ENCODE data around the gene GEN1.

Gene GEN1

DNA sequence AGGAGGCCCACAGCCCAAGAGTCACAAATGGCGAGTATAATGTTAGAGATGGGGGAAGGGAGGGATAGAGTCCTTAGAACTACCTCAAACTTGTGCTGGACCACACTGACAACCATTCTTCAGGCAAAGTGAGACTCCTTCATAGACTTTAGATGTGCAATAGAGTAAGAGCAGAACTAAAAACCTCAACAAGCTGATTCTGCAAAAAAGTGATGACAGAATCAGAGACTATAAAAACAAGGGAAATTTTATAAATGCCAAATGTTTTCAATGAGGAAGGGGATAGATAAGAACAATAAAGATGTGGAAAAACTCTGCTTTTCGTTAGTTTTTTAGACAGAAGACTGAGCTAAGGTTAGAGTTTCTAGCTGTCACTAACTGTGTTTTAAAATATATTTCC lies 18.1 kb upstream of the GEN1 start:
- Histone ChIP-seq H4K20me1 (ENCODE audit: insufficient read depth, low read length, poor library complexity, severe bottlenecking) (no peaks in the 10 kb centered on the region), H2AFZ (ENCODE audit: low read length) (no peak overlapping the region), H3F3A (ENCODE audit: low read depth) (no peaks in the 10 kb centered on the region), H3K4me2 (ENCODE audit: low read depth, low read length, poor library complexity, severe bottlenecking) (no peak overlapping the region), H3K27me3 (ENCODE audit: insufficient read depth, low read length, poor library complexity, severe bottlenecking) (no peaks in the 10 kb centered on the region), H3K9me3 (ENCODE audit: insufficient read depth, low read depth, low read length) (no peaks in the 10 kb centered on the region), H3K9me2 (replicated peaks; ENCODE audit: low read depth, low read length) (no peaks in the 10 kb centered on the region), H3K4me1 (ENCODE audit: insufficient read depth, low read length, poor library complexity, severe bottlenecking) (no peaks in the 10 kb centered on the region), H3K4me3 (ENCODE audit: low read length, poor library complexity, severe bottlenecking) (no peak overlapping the region), H3K9ac (ENCODE audit: low read depth, low read length, poor library complexity, severe bottlenecking) (no peak overlapping the region), H3K36me3 (ENCODE audit: insufficient read depth, low read length) (peaks cover 20% of the 10 kb centered on the region; the same call in 1 of the 2 replicates), H3K79me2 (ENCODE audit: insufficient read depth, low read length) (no peaks in the 10 kb centered on the region)
- no peak for TF ChIP-seq CTCF (conservative IDR thresholded peaks at IDR 0.05; ENCODE audit: low read length)
- TF ChIP-seq EZH2phosphoT487 (IDR thresholded peaks at IDR 0.05; ENCODE audit: borderline replicate concordance): no peak

DNA sequence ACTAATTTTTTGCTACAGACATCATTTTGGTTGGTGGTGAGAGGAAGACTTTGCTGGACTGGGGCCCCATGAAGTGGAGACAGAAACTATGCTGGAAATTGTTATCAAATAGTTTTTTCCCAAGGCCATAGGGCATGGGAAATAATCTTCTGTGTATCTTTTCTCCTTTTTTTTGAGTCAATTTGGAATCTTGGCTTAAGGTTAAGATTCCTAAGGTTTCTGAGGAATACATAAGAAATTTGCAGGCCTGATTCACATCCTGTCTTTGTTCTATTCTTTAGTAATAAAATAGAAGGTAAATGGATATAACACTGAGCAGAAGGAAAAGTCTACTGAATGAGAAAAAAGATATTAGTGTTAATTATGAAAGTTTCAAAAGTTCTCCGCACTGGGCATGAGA lies 16.9 kb upstream of the GEN1 start:
- H3K9ac ChIP-seq (ENCODE audit: low read depth, low read length, poor library complexity, severe bottlenecking): no peak overlapping the region
- H3K9me2 ChIP-seq (replicated peaks; ENCODE audit: low read depth, low read length): no peaks in the 10 kb centered on the region
- TF ChIP-seq CTCF (conservative IDR thresholded peaks at IDR 0.05; ENCODE audit: low read length) (no peak), EZH2phosphoT487 (IDR thresholded peaks at IDR 0.05; ENCODE audit: borderline replicate concordance) (no peak)
- H3F3A ChIP-seq (ENCODE audit: low read depth): no peaks in the 10 kb centered on the region
- H3K79me2 ChIP-seq (ENCODE audit: insufficient read depth, low read length): no peaks in the 10 kb centered on the region
- no peak overlapping the region for H2AFZ ChIP-seq (ENCODE audit: low read length)
- no peaks in the 10 kb centered on the region for H3K27me3 ChIP-seq (ENCODE audit: insufficient read depth, low read length, poor library complexity, severe bottlenecking)
- no peaks in the 10 kb centered on the region for H3K9me3 ChIP-seq (ENCODE audit: insufficient read depth, low read depth, low read length)
- no peaks in the 10 kb centered on the region for H4K20me1 ChIP-seq (ENCODE audit: insufficient read depth, low read length, poor library complexity, severe bottlenecking)
- no peak overlapping the region for H3K4me3 ChIP-seq (ENCODE audit: low read length, poor library complexity, severe bottlenecking)
- no peaks in the 10 kb centered on the region for H3K4me1 ChIP-seq (ENCODE audit: insufficient read depth, low read length, poor library complexity, severe bottlenecking)
- H3K4me2 ChIP-seq (ENCODE audit: low read depth, low read length, poor library complexity, severe bottlenecking): no peak overlapping the region
- H3K36me3 ChIP-seq (ENCODE audit: insufficient read depth, low read length): peaks cover 10% of the 10 kb centered on the region; the same call in 1 of the 2 replicates

DNA sequence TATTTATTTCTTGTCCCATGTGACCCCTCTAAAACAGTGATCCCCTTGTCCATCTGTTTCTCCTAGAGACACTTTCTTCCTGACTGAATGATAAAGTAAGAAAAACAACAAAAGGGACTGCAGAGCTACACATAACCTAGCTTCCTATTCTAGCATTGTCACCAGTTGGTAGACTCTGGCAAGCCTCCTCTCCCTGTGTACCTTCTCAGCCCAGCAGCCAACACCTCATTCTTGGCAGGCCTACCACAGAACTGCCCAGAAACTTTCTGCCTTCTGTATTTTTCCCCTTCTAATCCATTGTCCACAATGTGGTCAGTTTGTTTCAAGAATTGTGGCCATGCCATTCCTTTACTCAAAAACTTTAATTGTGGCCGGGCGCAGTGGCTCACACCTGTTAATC lies 13.7 kb upstream of the GEN1 start:
- Histone ChIP-seq H3F3A (ENCODE audit: low read depth) (no peaks in the 10 kb centered on the region), H3K9me2 (replicated peaks; ENCODE audit: low read depth, low read length) (no peaks in the 10 kb centered on the region), H3K79me2 (ENCODE audit: insufficient read depth, low read length) (no peaks in the 10 kb centered on the region), H4K20me1 (ENCODE audit: insufficient read depth, low read length, poor library complexity, severe bottlenecking) (no peaks in the 10 kb centered on the region), H3K9me3 (ENCODE audit: insufficient read depth, low read depth, low read length) (no peaks in the 10 kb centered on the region), H3K9ac (ENCODE audit: low read depth, low read length, poor library complexity, severe bottlenecking) (no peak overlapping the region), H3K4me1 (ENCODE audit: insufficient read depth, low read length, poor library complexity, severe bottlenecking) (no peaks in the 10 kb centered on the region), H3K4me3 (ENCODE audit: low read length, poor library complexity, severe bottlenecking) (no peak overlapping the region), H3K4me2 (ENCODE audit: low read depth, low read length, poor library complexity, severe bottlenecking) (no peak overlapping the region), H2AFZ (ENCODE audit: low read length) (no peak overlapping the region), H3K36me3 (ENCODE audit: insufficient read depth, low read length) (peaks cover 8% of the 10 kb centered on the region; the same call in 1 of the 2 replicates), H3K27me3 (ENCODE audit: insufficient read depth, low read length, poor library complexity, severe bottlenecking) (no peaks in the 10 kb centered on the region)
- TF ChIP-seq CTCF (conservative IDR thresholded peaks at IDR 0.05; ENCODE audit: low read length) (no peak), EZH2phosphoT487 (IDR thresholded peaks at IDR 0.05; ENCODE audit: borderline replicate concordance) (no peak)
